Measurements from ENCODE around the gene NHEJ1. TPM values are rescaled to one million over a fixed set of nuclear protein-coding genes. Genes with fewer than 3 reads are reported as not detected.

NHEJ1 gene
- total and polyA plus RNA-seq, 2 of the 13 experiments (the other 11 are each of a cell fraction or from before 2014, with no cell fraction given) = 30.0 to 30.7 TPM

GRCh38 chr2:219029829-219030165 is 130.8 kb downstream of the NHEJ1 start (continued):
- TF ChIP-seq ZNF414 (CRISPR knock-in tag; IDR thresholded peaks at IDR 0.05) = no peak
- TF ChIP-seq JDP2 (CRISPR knock-in tag; IDR thresholded peaks at IDR 0.05; ENCODE audit: borderline replicate concordance) = no peak
- TF ChIP-seq HNF4A (CRISPR knock-in tag; IDR thresholded peaks at IDR 0.05) = no peak
- TF ChIP-seq ZNF367 (CRISPR knock-in tag; IDR thresholded peaks at IDR 0.05; ENCODE audit: borderline replicate concordance) = no peak
- TF ChIP-seq KDM5A (IDR thresholded peaks at IDR 0.05; ENCODE audit: borderline replicate concordance, low read length) = no peak
- TF ChIP-seq ZNF614 (CRISPR knock-in tag; IDR thresholded peaks at IDR 0.05; ENCODE audit: borderline replicate concordance) = peak; percentile 29; the same call in 1 of the 2 replicates
- TF ChIP-seq ZZZ3 (CRISPR knock-in tag; IDR thresholded peaks at IDR 0.05; ENCODE audit: borderline replicate concordance) = no peak
- TF ChIP-seq ZNF441 (CRISPR knock-in tag; IDR thresholded peaks at IDR 0.05; ENCODE audit: borderline replicate concordance) = no peak
- TF ChIP-seq ZNF557 (CRISPR knock-in tag; IDR thresholded peaks at IDR 0.05) = no peak
- TF ChIP-seq SAFB2 (CRISPR knock-in tag; IDR thresholded peaks at IDR 0.05; ENCODE audit: borderline replicate concordance, low read depth) = no peak
- TF ChIP-seq SOX5 (CRISPR knock-in tag; IDR thresholded peaks at IDR 0.05; ENCODE audit: borderline replicate concordance) = peak; percentile 29; the same call in 1 of the 2 replicates
- TF ChIP-seq CHD4 (IDR thresholded peaks at IDR 0.05; ENCODE audit: borderline replicate concordance, low read length) = no peak
- TF ChIP-seq TCF12 (IDR thresholded peaks at IDR 0.05) = no peak
- TF ChIP-seq TCF12 (CRISPR knock-in tag; IDR thresholded peaks at IDR 0.05) = no peak
- TF ChIP-seq ZNF569 (CRISPR knock-in tag; IDR thresholded peaks at IDR 0.05; ENCODE audit: borderline replicate concordance) = no peak
- TF ChIP-seq ZNF317 (CRISPR knock-in tag; IDR thresholded peaks at IDR 0.05) = no peak
- no peak for TF ChIP-seq FUBP1 (CRISPR knock-in tag; IDR thresholded peaks at IDR 0.05; ENCODE audit: borderline replicate concordance)
- peak; percentile 92 for TF ChIP-seq XRCC5 (optimal IDR thresholded peaks at IDR 0.05; ENCODE audit: low read length)
- TF ChIP-seq PBX3 (CRISPR knock-in tag; IDR thresholded peaks at IDR 0.05; ENCODE audit: borderline replicate concordance) = no peak
- no peak for TF ChIP-seq FOXK1 (CRISPR knock-in tag; IDR thresholded peaks at IDR 0.05; ENCODE audit: borderline replicate concordance, low read depth)
- no peak for TF ChIP-seq ZFP36L1 (CRISPR knock-in tag; IDR thresholded peaks at IDR 0.05)
- TF ChIP-seq NFIB (CRISPR knock-in tag; IDR thresholded peaks at IDR 0.05; ENCODE audit: borderline replicate concordance) = no peak
- TF ChIP-seq ZNF572 (CRISPR knock-in tag; IDR thresholded peaks at IDR 0.05) = 0 out of 2 replicates have a peak, but pooled peaks have one; percentile 21

Data from HepG2 (cell line).